C4-2B (cell line): Measurements from ENCODE around the gene CFI.

Source experiments
- H3K27ac ChIP-seq: fragments of 450-650 bp; 2 replicates; pipeline ENCODE4 v1.5.1; 2017
- CTCF ChIP-seq: fragments of 450-650 bp; conservative IDR thresholded peaks from 2 replicates; pipeline ENCODE4 v1.5.1; 2017; ENCODE audit warnings: mild to moderate bottlenecking
- ZFX ChIP-seq: fragments of 450-650 bp; IDR thresholded peaks from 2 replicates; pipeline ENCODE4 v1.6.1; 2017

Gene CFI

GRCh38 chr4:109827672-109828071 is 25.9 kb upstream of the CFI start, which contains the start of gene RRH:
TSS of gene RRH (plus strand) at chr4:109827972. CDS start at chr4:109828028, 56 bp downstream.
- no peak within 1 kb of the TSS for H3K27ac ChIP-seq
- TF ChIP-seq ZFX: no peak
- no peak for TF ChIP-seq CTCF

GRCh38 chr4:109826719-109827118 is 24.9 kb upstream of the CFI start:
- no peak overlapping the region for H3K27ac ChIP-seq
- TF ChIP-seq ZFX (no peak), CTCF (peak; percentile 73)

GRCh38 chr4:109821185-109821584 is 19.4 kb upstream of the CFI start:
- TF ChIP-seq CTCF (no peak), ZFX (no peak)
- H3K27ac ChIP-seq: no peak overlapping the region

GRCh38 chr4:109820563-109820962 is 18.8 kb upstream of the CFI start:
- no peak for TF ChIP-seq CTCF
- TF ChIP-seq ZFX: no peak
- no peak overlapping the region for H3K27ac ChIP-seq

- TF ChIP-seq CTCF (no peak), ZFX (no peak)
- no peak overlapping the region for H3K27ac ChIP-seq
Measured at GRCh38 chr4:109818268-109818667, 16.5 kb upstream of the CFI start.

- no peak overlapping the region for H3K27ac ChIP-seq
Measured at GRCh38 chr4:109816894-109817293, 15.1 kb upstream of the CFI start.

GRCh38 chr4:109816082-109816442 is 14.3 kb upstream of the CFI start:
- H3K27ac ChIP-seq: peak overlapping the region; percentile 70
- TF ChIP-seq ZFX: no peak
- no peak for TF ChIP-seq CTCF

More at GRCh38 chr4:109816894-109817293, 15.1 kb upstream of the CFI start:
- TF ChIP-seq CTCF (no peak), ZFX (no peak)
